AG04450 (cell line): ENCODE measurements around the gene CUEDC1. TPM values are rescaled to one million over a fixed set of nuclear protein-coding genes. Genes with fewer than 3 reads are reported as not detected.
"Not testable (repeated sequence)": the region's sequence is repeated elsewhere in the genome, so short reads cannot be mapped to it uniquely, and the experiment has no call there.

Source experiments
- CTCF ChIA-PET: fragments of 300-600, 350-600 bp; formaldehyde crosslinking; extraction: SDS; loops from one replicate; lab custom pipeline; 2022; ENCODE audit warnings: antibody characterized with exemption, inconsistent platforms; lab: Charles Lee
- POLR2A ChIA-PET: fragments of 350-600 bp; formaldehyde crosslinking; extraction: SDS; loops from one replicate; lab custom pipeline; 2021; ENCODE audit warnings: antibody characterized with exemption, inconsistent platforms; lab: Yijun Ruan, JAX
- DNase-seq: peaks from one replicate; pipeline ENCODE4 v3.0.0-alpha.2; 2011; ENCODE audit warnings: low read depth, low spot score
- H3K27ac ChIP-seq: one replicate; pipeline ENCODE4 v1.5.1; 2012; ENCODE audit warnings: low read depth, low read length, control low read depth
- H3K27me3 ChIP-seq: one replicate; pipeline ENCODE4 v1.6.0; 2012; ENCODE audit warnings: low read length; ENCODE audit not compliant: control insufficient read depth, insufficient read depth
- H3K4me3 ChIP-seq: 2 replicates; pipeline ENCODE4 v1.5.1; 2011; ENCODE audit warnings: mild to moderate bottlenecking, low read depth, low read length, control low read depth
- H3K9me3 ChIP-seq: 2 replicates; pipeline ENCODE4 v1.5.1; 2012; ENCODE audit warnings: low read length; ENCODE audit not compliant: control insufficient read depth, insufficient read depth
- CTCF ChIP-seq: IDR thresholded peaks from 2 replicates; pipeline ENCODE4 v1.5.1; 2011; ENCODE audit warnings: low read depth, low read length, control low read depth, inconsistent platforms
- polyA plus RNA-seq: library from polyadenylated mRNA; depleted of rRNA; stranded (reverse); fragments of >200 nt; gene quantifications from 2 replicates; pipeline ENCODE4 v1.2.3, GENCODE V29; 2011

The CUEDC1 gene
- polyA plus RNA-seq, 1 experiment: 21.6 TPM

GRCh38 chr17:57849163-57849873, 105.9 kb downstream of the CUEDC1 start:
- no peak for TF ChIP-seq CTCF
- peak overlapping the region; percentile 99 for H3K4me3 ChIP-seq
- peak overlapping the region; percentile 52 for H3K27ac ChIP-seq
- CTCF ChIA-PET: interaction anchor here (1.1 to 17.7 kb wide), 6 partner anchors 11 to 401 kb away, joined by 3 to 661 read pairs (median 4); no protein-coding TSS in a partner anchor
- POLR2A ChIA-PET: interaction anchor here (0.5 to 1.6 kb wide), 9 partner anchors 11 to 764 kb away, joined by 3 to 16 read pairs (median 6); partner anchors contain the start of genes AKAP1, SRSF1 and VEZF1
- H3K27me3 ChIP-seq: no peaks in the 10 kb centered on the region
- no peaks in the 10 kb centered on the region; the same call in 1 of the 2 replicates for H3K9me3 ChIP-seq
- no peak for DNase-seq

GRCh38 chr17:57846056-57846945, 108.9 kb downstream of the CUEDC1 start:
- POLR2A ChIA-PET: interaction anchor here (0.6 kb wide), 1 partner anchor 178 kb away, joined by 13 read pairs; no protein-coding TSS in a partner anchor
- not testable (repeated sequence) for H3K27ac ChIP-seq, H3K9me3 ChIP-seq, DNase-seq, H3K27me3 ChIP-seq, H3K4me3 ChIP-seq
- CTCF ChIA-PET: interaction anchor here (0.6 to 5.5 kb wide), 6 partner anchors 11 to 249 kb away, joined by 4 to 48 read pairs (median 7); no protein-coding TSS in a partner anchor

GRCh38 chr17:57842280-57842679, 112.9 kb downstream of the CUEDC1 start:
- no peak overlapping the region for H3K27ac ChIP-seq
- TF ChIP-seq CTCF: no peak
- DNase-seq: no peak
- CTCF ChIA-PET: interaction anchor here (1.0 to 1.3 kb wide), 2 partner anchors 8 to 9 kb away, joined by 5 read pairs; no protein-coding TSS in a partner anchor
- H3K27me3 ChIP-seq: no peaks in the 10 kb centered on the region
- POLR2A ChIA-PET: no interaction called here
- H3K4me3 ChIP-seq: no peak overlapping the region
- H3K9me3 ChIP-seq: no peaks in the 10 kb centered on the region

- ChIA-PET CTCF (interaction anchor here (0.9 to 1.3 kb wide), 2 partner anchors 160 to 719 kb away, joined by 3 to 6 read pairs; no protein-coding TSS in a partner anchor), POLR2A (no interaction called here)
- no peak overlapping the region for H3K4me3 ChIP-seq
Observed at GRCh38 chr17:57839571-57839923, 115.7 kb downstream of the CUEDC1 start.

More at GRCh38 chr17:57839571-57839923, 115.7 kb downstream of the CUEDC1 start:
- H3K27me3 ChIP-seq: no peaks in the 10 kb centered on the region
- TF ChIP-seq CTCF: no peak
- H3K9me3 ChIP-seq: no peaks in the 10 kb centered on the region
- DNase-seq: no peak
- H3K27ac ChIP-seq: no peak overlapping the region
